ENCODE results near the gene WBP11. TPM values are rescaled to one million over a fixed set of nuclear protein-coding genes. Genes with fewer than 3 reads are reported as not detected.

WBP11 gene
- total RNA-seq, 1 experiment from 2014 or later: 22.7 TPM

- Histone ChIP-seq H4K20me1 (ENCODE audit: insufficient read depth, low read depth, low read length) (no peaks in the 10 kb centered on the region), H3K9me2 (replicated peaks; ENCODE audit: insufficient read depth, low read length) (no peaks in the 10 kb centered on the region), H3K36me3 (ENCODE audit: insufficient read depth, low read length) (no peaks in the 10 kb centered on the region), H3K4me1 (ENCODE audit: low read length) (no peaks in the 10 kb centered on the region), H2AFZ (ENCODE audit: low read length) (no peak overlapping the region), H3K27ac (ENCODE audit: low read length) (no peak overlapping the region), H3K79me2 (ENCODE audit: low read length) (no peaks in the 10 kb centered on the region), H3K9me3 (ENCODE audit: low read length) (no peaks in the 10 kb centered on the region), H3K9ac (ENCODE audit: low read length) (no peak overlapping the region), H3K27me3 (ENCODE audit: low read length) (no peaks in the 10 kb centered on the region), H3K4me3 (ENCODE audit: low read length) (no peak overlapping the region), H3K4me2 (ENCODE audit: low read depth, low read length, poor library complexity, severe bottlenecking) (no peak overlapping the region)
- DNase-seq: no peak
Measured at GRCh38 chr12:14833952-14834351, 30.7 kb upstream of the WBP11 start.

GRCh38 chr12:14833336-14833735 is 30.1 kb upstream of the WBP11 start:
- H3K36me3 ChIP-seq (ENCODE audit: insufficient read depth, low read length): no peaks in the 10 kb centered on the region
- no peaks in the 10 kb centered on the region for H3K9me2 ChIP-seq (replicated peaks; ENCODE audit: insufficient read depth, low read length)
- H3K9me3 ChIP-seq (ENCODE audit: low read length): no peaks in the 10 kb centered on the region
- no peaks in the 10 kb centered on the region for H3K4me1 ChIP-seq (ENCODE audit: low read length)
- H3K9ac ChIP-seq (ENCODE audit: low read length): no peak overlapping the region
- H3K4me2 ChIP-seq (ENCODE audit: low read depth, low read length, poor library complexity, severe bottlenecking): no peak overlapping the region
- H2AFZ ChIP-seq (ENCODE audit: low read length): no peak overlapping the region
- no peaks in the 10 kb centered on the region for H3K27me3 ChIP-seq (ENCODE audit: low read length)
- DNase-seq: no peak
- no peak overlapping the region for H3K27ac ChIP-seq (ENCODE audit: low read length)
- H3K4me3 ChIP-seq (ENCODE audit: low read length): no peak overlapping the region
- no peaks in the 10 kb centered on the region for H4K20me1 ChIP-seq (ENCODE audit: insufficient read depth, low read depth, low read length)
- H3K79me2 ChIP-seq (ENCODE audit: low read length): no peaks in the 10 kb centered on the region

DNA sequence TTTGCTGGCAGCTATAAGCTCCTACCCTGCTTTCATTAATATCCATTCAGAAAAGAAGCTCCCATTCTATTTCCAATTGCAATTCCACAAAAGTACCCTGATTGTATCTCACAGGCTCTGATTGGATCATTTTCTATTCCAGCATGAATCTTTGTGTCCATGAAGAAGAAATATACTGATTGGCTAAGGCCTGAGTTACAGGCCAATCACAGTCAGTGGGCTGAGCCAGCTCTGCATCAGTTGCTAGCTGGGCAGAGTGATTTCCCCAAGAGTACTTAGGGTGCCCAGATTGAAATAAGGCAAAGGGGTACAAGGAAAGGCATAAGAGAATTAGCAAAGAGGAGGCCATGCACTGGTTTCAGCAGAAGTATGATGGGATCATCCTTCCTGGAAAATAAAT is 25.6 kb upstream of the WBP11 start:
- Histone ChIP-seq H3K36me3 (ENCODE audit: insufficient read depth, low read length) (no peaks in the 10 kb centered on the region), H2AFZ (ENCODE audit: low read length) (no peak overlapping the region), H3K4me2 (ENCODE audit: low read depth, low read length, poor library complexity, severe bottlenecking) (no peak overlapping the region), H3K27ac (ENCODE audit: low read length) (no peak overlapping the region), H3K9me2 (replicated peaks; ENCODE audit: insufficient read depth, low read length) (no peaks in the 10 kb centered on the region), H3K9ac (ENCODE audit: low read length) (no peak overlapping the region), H3K79me2 (ENCODE audit: low read length) (no peaks in the 10 kb centered on the region), H4K20me1 (ENCODE audit: insufficient read depth, low read depth, low read length) (no peaks in the 10 kb centered on the region), H3K4me1 (ENCODE audit: low read length) (no peaks in the 10 kb centered on the region), H3K9me3 (ENCODE audit: low read length) (no peaks in the 10 kb centered on the region), H3K4me3 (ENCODE audit: low read length) (no peak overlapping the region), H3K27me3 (ENCODE audit: low read length) (no peaks in the 10 kb centered on the region)
- DNase-seq: peak; percentile 80

GRCh38 chr12:14827043-14827442 is 23.8 kb upstream of the WBP11 start:
- Histone ChIP-seq H3K79me2 (ENCODE audit: low read length) (no peaks in the 10 kb centered on the region), H3K9ac (ENCODE audit: low read length) (no peak overlapping the region), H3K4me1 (ENCODE audit: low read length) (no peaks in the 10 kb centered on the region), H4K20me1 (ENCODE audit: insufficient read depth, low read depth, low read length) (no peaks in the 10 kb centered on the region), H2AFZ (ENCODE audit: low read length) (no peak overlapping the region), H3K36me3 (ENCODE audit: insufficient read depth, low read length) (no peaks in the 10 kb centered on the region), H3K9me2 (replicated peaks; ENCODE audit: insufficient read depth, low read length) (no peaks in the 10 kb centered on the region), H3K9me3 (ENCODE audit: low read length) (no peaks in the 10 kb centered on the region), H3K27me3 (ENCODE audit: low read length) (no peaks in the 10 kb centered on the region), H3K27ac (ENCODE audit: low read length) (no peak overlapping the region), H3K4me2 (ENCODE audit: low read depth, low read length, poor library complexity, severe bottlenecking) (no peak overlapping the region), H3K4me3 (ENCODE audit: low read length) (no peak overlapping the region)
- DNase-seq: no peak

GRCh38 chr12:14826491-14826890 is 23.2 kb upstream of the WBP11 start:
- Histone ChIP-seq H3K9me2 (replicated peaks; ENCODE audit: insufficient read depth, low read length) (no peaks in the 10 kb centered on the region), H3K27ac (ENCODE audit: low read length) (no peak overlapping the region), H3K4me1 (ENCODE audit: low read length) (no peaks in the 10 kb centered on the region), H3K36me3 (ENCODE audit: insufficient read depth, low read length) (no peaks in the 10 kb centered on the region), H4K20me1 (ENCODE audit: insufficient read depth, low read depth, low read length) (no peaks in the 10 kb centered on the region), H2AFZ (ENCODE audit: low read length) (no peak overlapping the region), H3K4me3 (ENCODE audit: low read length) (no peak overlapping the region), H3K79me2 (ENCODE audit: low read length) (no peaks in the 10 kb centered on the region), H3K4me2 (ENCODE audit: low read depth, low read length, poor library complexity, severe bottlenecking) (no peak overlapping the region), H3K9me3 (ENCODE audit: low read length) (no peaks in the 10 kb centered on the region), H3K27me3 (ENCODE audit: low read length) (no peaks in the 10 kb centered on the region), H3K9ac (ENCODE audit: low read length) (no peak overlapping the region)
- DNase-seq: no peak

- Histone ChIP-seq H3K79me2 (ENCODE audit: low read length) (no peaks in the 10 kb centered on the region), H3K4me1 (ENCODE audit: low read length) (no peaks in the 10 kb centered on the region), H3K9me3 (ENCODE audit: low read length) (no peaks in the 10 kb centered on the region), H3K9ac (ENCODE audit: low read length) (no peak overlapping the region), H3K4me3 (ENCODE audit: low read length) (no peak overlapping the region), H4K20me1 (ENCODE audit: insufficient read depth, low read depth, low read length) (no peaks in the 10 kb centered on the region), H3K4me2 (ENCODE audit: low read depth, low read length, poor library complexity, severe bottlenecking) (no peak overlapping the region), H3K27me3 (ENCODE audit: low read length) (no peaks in the 10 kb centered on the region), H2AFZ (ENCODE audit: low read length) (no peak overlapping the region), H3K36me3 (ENCODE audit: insufficient read depth, low read length) (no peaks in the 10 kb centered on the region), H3K27ac (ENCODE audit: low read length) (no peak overlapping the region), H3K9me2 (replicated peaks; ENCODE audit: insufficient read depth, low read length) (no peaks in the 10 kb centered on the region)
- DNase-seq: no peak
Measured at GRCh38 chr12:14825256-14825655, 22.0 kb upstream of the WBP11 start.

DNA sequence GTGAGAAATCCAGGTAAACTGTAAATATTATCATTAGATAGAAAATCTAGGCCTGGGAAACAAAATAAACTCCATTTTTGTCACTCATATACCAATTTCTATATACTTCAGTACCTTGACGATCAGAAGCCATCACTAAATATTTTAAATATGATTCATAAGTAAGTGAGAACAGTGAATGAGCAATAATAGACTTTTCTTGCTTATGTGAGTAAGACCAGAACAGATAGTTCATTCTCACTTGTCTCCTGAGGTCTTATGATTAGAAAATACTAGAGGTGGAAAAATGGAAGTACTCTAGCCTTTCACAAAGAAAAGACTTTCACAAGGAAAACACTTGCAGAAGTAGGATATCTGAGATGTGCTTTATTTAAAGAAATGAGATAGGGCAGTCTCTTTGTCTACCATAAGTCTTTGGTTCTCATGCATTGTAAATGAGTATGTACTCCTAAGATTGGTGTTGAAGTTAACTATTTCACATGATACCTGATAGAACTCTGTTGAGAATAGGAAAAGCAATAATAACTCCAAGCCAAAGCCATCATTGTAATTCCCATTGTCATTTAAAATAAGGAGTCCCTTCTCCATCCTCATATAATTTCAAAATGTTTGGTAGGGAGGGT is 20.8 kb upstream of the WBP11 start:
- Histone ChIP-seq H3K27me3 (ENCODE audit: low read length) (no peaks in the 10 kb centered on the region), H3K9me3 (ENCODE audit: low read length) (no peaks in the 10 kb centered on the region), H3K9me2 (replicated peaks; ENCODE audit: insufficient read depth, low read length) (no peaks in the 10 kb centered on the region), H3K4me2 (ENCODE audit: low read depth, low read length, poor library complexity, severe bottlenecking) (no peak overlapping the region), H2AFZ (ENCODE audit: low read length) (no peak overlapping the region), H3K79me2 (ENCODE audit: low read length) (no peaks in the 10 kb centered on the region), H3K4me1 (ENCODE audit: low read length) (no peaks in the 10 kb centered on the region), H3K36me3 (ENCODE audit: insufficient read depth, low read length) (no peaks in the 10 kb centered on the region), H3K9ac (ENCODE audit: low read length) (no peak overlapping the region), H3K4me3 (ENCODE audit: low read length) (no peak overlapping the region), H3K27ac (ENCODE audit: low read length) (no peak overlapping the region), H4K20me1 (ENCODE audit: insufficient read depth, low read depth, low read length) (no peaks in the 10 kb centered on the region)
- DNase-seq: no peak

DNA sequence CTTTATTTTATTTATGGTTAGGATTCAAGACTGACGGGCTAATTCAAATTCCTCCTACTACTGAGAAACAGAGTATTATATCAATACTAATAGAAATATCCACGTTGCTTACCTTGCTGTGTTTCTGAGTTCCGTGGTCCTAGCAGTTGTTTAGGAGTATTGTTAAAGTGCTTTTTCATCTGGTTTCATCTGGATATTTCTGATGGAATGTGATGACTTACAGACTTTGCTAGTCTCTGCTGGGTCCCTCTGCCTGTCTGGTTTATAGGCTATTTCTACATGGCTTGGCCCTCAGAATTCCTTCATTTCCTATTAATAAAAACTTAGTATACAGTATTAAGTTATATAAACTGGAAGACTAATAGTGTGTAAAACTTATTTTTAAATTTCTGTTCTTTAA is 10.7 kb upstream of the WBP11 start, which contains the start of gene SMCO3:
SMCO3 (minus strand) TSS at position 169 of the 400 bp plus-strand sequence. CDS start 7,502 bp downstream, outside the sequence.
- H3K4me3 ChIP-seq (ENCODE audit: low read length): no peak within 1 kb of the TSS
- H3K9me2 ChIP-seq (replicated peaks; ENCODE audit: insufficient read depth, low read length): no peaks in the 10 kb centered on the region
- H2AFZ ChIP-seq (ENCODE audit: low read length): no peak within 1 kb of the TSS

More for the DNA sequence above, 10.7 kb upstream of the WBP11 start, which contains the start of gene SMCO3:
- no peak within 1 kb of the TSS for H3K4me2 ChIP-seq (ENCODE audit: low read depth, low read length, poor library complexity, severe bottlenecking)
- DNase-seq: no peak
- H3K27me3 ChIP-seq (ENCODE audit: low read length): no peaks in the 10 kb centered on the region
- H3K9me3 ChIP-seq (ENCODE audit: low read length): no peaks in the 10 kb centered on the region
- H3K27ac ChIP-seq (ENCODE audit: low read length): no peak within 1 kb of the TSS
- no peaks in the 10 kb centered on the region for H3K79me2 ChIP-seq (ENCODE audit: low read length)
- no peaks in the 10 kb centered on the region for H4K20me1 ChIP-seq (ENCODE audit: insufficient read depth, low read depth, low read length)
- no peak within 1 kb of the TSS for H3K9ac ChIP-seq (ENCODE audit: low read length)
- peaks cover 6% of the 10 kb centered on the region; the same call in 1 of the 2 replicates for H3K4me1 ChIP-seq (ENCODE audit: low read length)
- H3K36me3 ChIP-seq (ENCODE audit: insufficient read depth, low read length): no peaks in the 10 kb centered on the region
